ENCODE measurements around the gene LAMP5.

DNA sequence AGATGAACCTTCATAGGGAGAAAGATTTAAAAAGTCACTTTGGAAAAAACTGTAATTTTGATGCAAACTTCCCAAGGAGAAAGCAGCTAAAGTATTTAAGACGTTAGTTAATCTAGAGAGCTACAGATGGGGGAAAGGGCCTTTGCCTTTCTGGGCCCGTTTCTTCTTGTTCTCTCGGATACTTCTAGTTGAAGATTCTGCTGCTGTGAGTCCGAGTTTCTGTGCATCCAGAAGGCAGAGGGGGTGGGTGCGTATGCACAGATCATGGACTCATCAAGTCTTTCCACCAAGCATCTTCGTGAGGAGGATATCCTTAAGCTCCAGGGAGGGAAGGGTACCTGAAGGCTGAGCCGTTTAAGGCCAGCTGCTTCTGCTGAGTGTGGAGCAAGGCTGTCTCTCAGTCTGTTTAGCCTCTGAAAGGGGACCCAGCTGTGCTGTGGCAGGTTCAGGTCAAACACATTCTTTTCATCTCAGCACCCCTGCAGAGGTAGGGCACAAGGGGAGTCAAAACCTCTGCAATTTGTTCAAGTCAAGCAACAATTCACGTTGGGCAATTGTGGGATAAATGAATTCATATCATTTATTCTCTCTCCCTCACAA is 4.3 kb downstream of the LAMP5 start:
- TF ChIP-seq, protein P1, sequence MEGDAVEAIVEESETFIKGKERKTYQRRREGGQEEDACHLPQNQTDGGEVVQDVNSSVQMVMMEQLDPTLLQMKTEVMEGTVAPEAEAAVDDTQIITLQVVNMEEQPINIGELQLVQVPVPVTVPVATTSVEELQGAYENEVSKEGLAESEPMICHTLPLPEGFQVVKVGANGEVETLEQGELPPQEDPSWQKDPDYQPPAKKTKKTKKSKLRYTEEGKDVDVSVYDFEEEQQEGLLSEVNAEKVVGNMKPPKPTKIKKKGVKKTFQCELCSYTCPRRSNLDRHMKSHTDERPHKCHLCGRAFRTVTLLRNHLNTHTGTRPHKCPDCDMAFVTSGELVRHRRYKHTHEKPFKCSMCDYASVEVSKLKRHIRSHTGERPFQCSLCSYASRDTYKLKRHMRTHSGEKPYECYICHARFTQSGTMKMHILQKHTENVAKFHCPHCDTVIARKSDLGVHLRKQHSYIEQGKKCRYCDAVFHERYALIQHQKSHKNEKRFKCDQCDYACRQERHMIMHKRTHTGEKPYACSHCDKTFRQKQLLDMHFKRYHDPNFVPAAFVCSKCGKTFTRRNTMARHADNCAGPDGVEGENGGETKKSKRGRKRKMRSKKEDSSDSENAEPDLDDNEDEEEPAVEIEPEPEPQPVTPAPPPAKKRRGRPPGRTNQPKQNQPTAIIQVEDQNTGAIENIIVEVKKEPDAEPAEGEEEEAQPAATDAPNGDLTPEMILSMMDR (IDR thresholded peaks at IDR 0.05; ENCODE audit: low read length): no peak
- no peak for TF ChIP-seq EZH2 (IDR thresholded peaks at IDR 0.05; ENCODE audit: borderline replicate concordance, low read length)

Data from OCI-LY1 (cell line).